MCF 10A (cell line): ENCODE results near the gene KCTD19. TPM values are rescaled to one million over a fixed set of nuclear protein-coding genes. Genes with fewer than 3 reads are reported as not detected.

ENCODE experiments used
- BruUV-seq: library from RNA; stranded (reverse); fragments of 400-500 nt; replicated peaks from 2 replicates; lab custom pipeline; 2021; lab: Mats Ljungman, UMichigan
- CTCF ChIA-PET: fragments of 300-600 bp; sonication (Branson Sonifier 250); formaldehyde crosslinking; extraction: SDS; loops from one replicate; lab custom pipeline; 2021; ENCODE audit warnings: antibody characterized with exemption, inconsistent platforms; lab: Yijun Ruan, JAX
- POLR2A ChIA-PET: fragments of 300-600, 350-650 bp; sonication (Branson Sonifier 250); formaldehyde crosslinking; extraction: SDS; loops from one replicate; lab custom pipeline; 2020; ENCODE audit warnings: antibody characterized with exemption, inconsistent platforms; lab: Yijun Ruan, JAX
- DNase-seq: peaks from one replicate; pipeline ENCODE4 v3.0.0-alpha.2; 2018; ENCODE audit not compliant: unreplicated experiment
- H3K27ac Mint-ChIP-seq: one replicate; pipeline ENCODE4 v1.8.0; 2022; ENCODE audit warnings: mild to moderate bottlenecking, low read depth, mixed read lengths; ENCODE audit not compliant: unreplicated experiment
- H3K27me3 Mint-ChIP-seq: one replicate; pipeline ENCODE4 v1.8.0; 2022; ENCODE audit warnings: mixed read lengths; ENCODE audit not compliant: insufficient read depth, unreplicated experiment
- H3K36me3 Mint-ChIP-seq: one replicate; pipeline ENCODE4 v1.8.0; 2022; ENCODE audit warnings: mild to moderate bottlenecking, moderate library complexity, mixed read lengths; ENCODE audit not compliant: insufficient read depth, unreplicated experiment
- H3K4me1 Mint-ChIP-seq: one replicate; pipeline ENCODE4 v1.8.0; 2022; ENCODE audit warnings: mixed read lengths; ENCODE audit not compliant: insufficient read depth, unreplicated experiment
- H3K4me3 Mint-ChIP-seq: one replicate; pipeline ENCODE4 v1.8.0; 2022; ENCODE audit warnings: mild to moderate bottlenecking, moderate library complexity, mixed read lengths; ENCODE audit not compliant: unreplicated experiment
- H3K9me3 Mint-ChIP-seq: one replicate; pipeline ENCODE4 v1.8.0; 2022; ENCODE audit warnings: mixed read lengths; ENCODE audit not compliant: unreplicated experiment
- intact Hi-C: fragments of 100-400 bp; cut with micrococcal nuclease; formaldehyde crosslinking; loops from 2 replicates; pipeline ENCODE4 v1.14.1; 2022
- total RNA-seq: library from RNA; stranded (reverse); gene quantifications from 2 replicates; pipeline ENCODE4 v1.2.3, GENCODE V29; 2022
- TF ChIP-seq, protein P1 (sequence below): fragments of 200-600 bp; IDR thresholded peaks from one replicate; pipeline ENCODE4 v1.8.0; 2022; ENCODE audit warnings: antibody characterized with exemption, mild to moderate bottlenecking; ENCODE audit not compliant: unreplicated experiment

KCTD19 gene
- total RNA-seq, 1 experiment from 2014 or later = not detected

GRCh38 chr16:67312719-67313118, 13.8 kb downstream of the KCTD19 start:
- DNase-seq = no peak
- Mint-ChIP-seq H3K27ac (peak overlapping the region; percentile 71), H3K36me3 (no peaks in the 10 kb centered on the region), H3K4me3 (no peak overlapping the region), H3K4me1 (peaks cover 16% of the 10 kb centered on the region), H3K9me3 (no peaks in the 10 kb centered on the region), H3K27me3 (peaks cover 12% of the 10 kb centered on the region)
- intact Hi-C loops = loop anchor here (5.0 kb wide), 1 partner anchor 35 kb away; the partner anchor contains the start of gene PLEKHG4
- BruUV-seq = no TSS peak
- POLR2A ChIA-PET = interaction anchor here (0.6 to 1.0 kb wide), 2 partner anchors 9 to 12 kb away, joined by 3 to 4 read pairs; no protein-coding TSS in a partner anchor
- CTCF ChIA-PET = interaction anchor here (0.6 to 0.7 kb wide), 3 partner anchors 43 to 359 kb away, joined by 3 to 4 read pairs (median 4); no protein-coding TSS in a partner anchor
- TF ChIP-seq, protein P1, sequence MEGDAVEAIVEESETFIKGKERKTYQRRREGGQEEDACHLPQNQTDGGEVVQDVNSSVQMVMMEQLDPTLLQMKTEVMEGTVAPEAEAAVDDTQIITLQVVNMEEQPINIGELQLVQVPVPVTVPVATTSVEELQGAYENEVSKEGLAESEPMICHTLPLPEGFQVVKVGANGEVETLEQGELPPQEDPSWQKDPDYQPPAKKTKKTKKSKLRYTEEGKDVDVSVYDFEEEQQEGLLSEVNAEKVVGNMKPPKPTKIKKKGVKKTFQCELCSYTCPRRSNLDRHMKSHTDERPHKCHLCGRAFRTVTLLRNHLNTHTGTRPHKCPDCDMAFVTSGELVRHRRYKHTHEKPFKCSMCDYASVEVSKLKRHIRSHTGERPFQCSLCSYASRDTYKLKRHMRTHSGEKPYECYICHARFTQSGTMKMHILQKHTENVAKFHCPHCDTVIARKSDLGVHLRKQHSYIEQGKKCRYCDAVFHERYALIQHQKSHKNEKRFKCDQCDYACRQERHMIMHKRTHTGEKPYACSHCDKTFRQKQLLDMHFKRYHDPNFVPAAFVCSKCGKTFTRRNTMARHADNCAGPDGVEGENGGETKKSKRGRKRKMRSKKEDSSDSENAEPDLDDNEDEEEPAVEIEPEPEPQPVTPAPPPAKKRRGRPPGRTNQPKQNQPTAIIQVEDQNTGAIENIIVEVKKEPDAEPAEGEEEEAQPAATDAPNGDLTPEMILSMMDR = no peak

GRCh38 chr16:67311607-67312488, 14.7 kb downstream of the KCTD19 start:
- intact Hi-C loops = loop anchor here (5.0 kb wide), 1 partner anchor 35 kb away; the partner anchor contains the start of gene PLEKHG4
- CTCF ChIA-PET = interaction anchor here (0.6 to 1.2 kb wide), 2 partner anchors 51 to 79 kb away, joined by 3 read pairs; no protein-coding TSS in a partner anchor

DNA sequence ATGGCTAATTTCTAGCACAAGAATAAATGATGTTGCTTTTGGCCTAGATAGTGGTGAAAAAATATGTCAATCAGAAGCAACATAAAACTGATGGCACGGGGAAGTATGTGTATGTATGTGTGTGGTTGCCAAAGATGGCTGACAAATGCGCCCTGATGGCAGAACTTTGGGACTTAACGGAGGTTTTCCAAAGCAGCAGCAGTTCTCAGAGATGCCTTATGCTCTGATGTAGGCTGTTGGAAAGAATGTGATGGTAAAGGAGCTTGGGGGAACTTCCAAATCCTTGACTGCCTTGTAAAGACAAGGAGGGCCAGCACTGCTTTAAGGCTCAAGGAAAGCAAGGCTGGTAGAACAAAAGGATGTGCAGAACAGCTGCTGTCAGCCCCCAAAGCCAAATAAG, 16.0 kb downstream of the KCTD19 start:
- BruUV-seq = no TSS peak
- H3K9me3 Mint-ChIP-seq = no peaks in the 10 kb centered on the region
- peaks cover 12% of the 10 kb centered on the region for H3K27me3 Mint-ChIP-seq
- no peak overlapping the region for H3K27ac Mint-ChIP-seq
- no peak for DNase-seq
- intact Hi-C loops = loop anchor here (5.0 kb wide), 1 partner anchor 33 kb away; the partner anchor contains the start of gene PLEKHG4
- POLR2A ChIA-PET = no interaction called here
- no peaks in the 10 kb centered on the region for H3K36me3 Mint-ChIP-seq
- H3K4me1 Mint-ChIP-seq = peaks cover 16% of the 10 kb centered on the region
- H3K4me3 Mint-ChIP-seq = no peak overlapping the region
- TF ChIP-seq, protein P1 = no peak
- CTCF ChIA-PET = interaction anchor here (0.5 kb wide), 1 partner anchor 30 kb away, joined by 3 read pairs; no protein-coding TSS in a partner anchor

More at GRCh38 chr16:67311607-67312488, 14.7 kb downstream of the KCTD19 start:
- H3K27me3 Mint-ChIP-seq = peaks cover 12% of the 10 kb centered on the region
- DNase-seq = peak; percentile 94
- H3K36me3 Mint-ChIP-seq = no peaks in the 10 kb centered on the region
- peak overlapping the region; percentile 71 for H3K27ac Mint-ChIP-seq
- no peaks in the 10 kb centered on the region for H3K9me3 Mint-ChIP-seq
- TSS peak; percentile 98 for BruUV-seq
- peaks cover 16% of the 10 kb centered on the region for H3K4me1 Mint-ChIP-seq
- POLR2A ChIA-PET = interaction anchor here (0.7 to 1.3 kb wide), 6 partner anchors 13 to 711 kb away, joined by 3 to 4 read pairs (median 3); partner anchors contain the start of genes DDX28 and DUS2
- H3K4me3 Mint-ChIP-seq = no peak overlapping the region
- TF ChIP-seq, protein P1 = no peak
